NT2/D1 (cell line): ENCODE data around the gene TMEM52B.

ENCODE experiments used
- DNase-seq: peaks from one replicate; pipeline ENCODE4 v3.0.0-alpha.2; 2011; ENCODE audit warnings: low read depth, low spot score
- H3K27me3 ChIP-seq: 2 replicates; pipeline ENCODE4 v1.6.0; 2011; ENCODE audit warnings: mild to moderate bottlenecking; ENCODE audit not compliant: insufficient read length, insufficient read depth
- H3K36me3 ChIP-seq: 2 replicates; pipeline ENCODE4 v1.6.1; 2011; ENCODE audit warnings: mild to moderate bottlenecking, low read length, mixed read lengths; ENCODE audit not compliant: insufficient read depth, insufficient read length
- H3K4me1 ChIP-seq: 2 replicates; pipeline ENCODE4 v1.5.1; 2011; ENCODE audit not compliant: insufficient read depth, insufficient read length
- H3K4me3 ChIP-seq: 2 replicates; pipeline ENCODE4 v1.5.1; 2011; ENCODE audit warnings: low read depth; ENCODE audit not compliant: insufficient read length
- H3K9ac ChIP-seq: 2 replicates; pipeline ENCODE4 v1.6.0; 2011; ENCODE audit warnings: low read depth; ENCODE audit not compliant: insufficient read length
- H3K9me3 ChIP-seq: 2 replicates; pipeline ENCODE4 v1.5.1; 2011; ENCODE audit warnings: mild to moderate bottlenecking, low read length; ENCODE audit not compliant: insufficient read depth
- SUZ12 ChIP-seq: IDR thresholded peaks from 2 replicates; pipeline ENCODE4 v1.6.1; 2011; ENCODE audit not compliant: insufficient read length, insufficient read depth; ENCODE audit errors: extremely low read depth
- YY1 ChIP-seq: IDR thresholded peaks from 2 replicates; pipeline ENCODE4 v1.6.1; 2011; ENCODE audit not compliant: insufficient read length, insufficient read depth
- ZNF274 ChIP-seq: IDR thresholded peaks from 2 replicates; pipeline ENCODE4 v1.6.1; 2011; ENCODE audit warnings: mild to moderate bottlenecking, low read depth, low read length

Gene TMEM52B

DNA sequence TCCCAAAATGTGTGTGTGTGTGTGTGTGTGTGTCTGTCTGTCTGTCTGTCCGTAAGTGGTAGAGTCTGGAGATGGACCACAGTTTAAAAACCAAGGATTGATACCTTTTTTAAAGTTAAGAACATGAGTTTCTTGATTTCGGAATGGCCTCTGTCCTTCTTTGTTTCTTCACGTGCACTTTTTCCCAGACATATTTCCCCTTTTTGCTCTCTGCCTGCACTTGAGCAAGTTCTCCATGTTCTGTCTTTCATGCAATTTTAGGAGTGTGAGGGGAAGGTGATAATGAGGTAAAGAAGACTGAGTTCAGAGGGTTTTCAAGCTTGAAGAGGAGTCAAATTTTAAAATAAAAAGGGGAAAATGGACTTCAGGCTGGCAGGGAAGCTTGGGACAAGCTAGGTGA is 19.6 kb upstream of the TMEM52B start:
- Histone ChIP-seq H3K27me3 (no peaks in the 10 kb centered on the region), H3K4me3 (no peak overlapping the region), H3K36me3 (no peaks in the 10 kb centered on the region), H3K4me1 (no peaks in the 10 kb centered on the region), H3K9ac (no peak overlapping the region), H3K9me3 (no peaks in the 10 kb centered on the region)
- TF ChIP-seq ZNF274: no peak
- TF ChIP-seq YY1: no peak
- no peak for TF ChIP-seq SUZ12
- no peak for DNase-seq

DNA sequence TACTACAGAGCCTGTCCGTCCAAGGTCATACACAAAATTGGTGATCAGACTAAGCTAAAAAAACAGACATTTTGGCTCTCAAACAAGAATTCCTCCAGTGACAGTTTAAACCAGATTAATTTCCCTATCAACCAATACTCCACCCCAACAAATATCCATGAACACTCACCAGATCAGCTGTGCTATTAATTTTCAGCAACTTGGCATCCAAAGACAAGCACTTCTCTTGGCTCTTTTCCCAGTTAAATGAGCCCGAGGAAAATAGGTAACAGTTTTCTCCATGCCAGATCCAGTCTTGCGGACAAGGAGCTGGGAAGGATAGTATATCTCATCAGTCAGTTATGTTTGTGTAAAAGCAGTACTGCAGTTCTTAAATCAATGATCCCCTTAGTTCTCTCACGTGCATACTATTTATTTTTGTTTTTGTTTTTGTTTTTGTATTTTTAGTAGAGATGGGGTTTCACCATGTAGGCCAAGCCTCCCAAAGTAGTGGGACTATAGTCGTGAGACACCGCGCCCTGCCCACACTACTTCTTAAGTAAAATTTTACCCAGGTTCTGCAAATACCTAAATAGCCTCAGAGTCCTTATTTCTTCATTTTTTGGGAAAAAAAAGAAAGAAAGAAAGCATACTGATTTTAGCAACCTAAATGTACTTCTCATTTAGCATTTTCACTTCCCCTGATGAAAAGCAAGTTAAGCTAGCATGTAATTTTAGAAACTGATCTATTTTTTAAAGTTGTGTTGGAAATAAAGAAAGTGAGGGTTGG is 18.0 kb upstream of the TMEM52B start:
- Histone ChIP-seq H3K4me1 (no peaks in the 10 kb centered on the region), H3K4me3 (no peak overlapping the region), H3K36me3 (no peaks in the 10 kb centered on the region), H3K27me3 (no peaks in the 10 kb centered on the region), H3K9ac (no peak overlapping the region), H3K9me3 (no peaks in the 10 kb centered on the region)
- no peak for DNase-seq
- no peak for TF ChIP-seq ZNF274
- TF ChIP-seq YY1: no peak
- no peak for TF ChIP-seq SUZ12

DNA sequence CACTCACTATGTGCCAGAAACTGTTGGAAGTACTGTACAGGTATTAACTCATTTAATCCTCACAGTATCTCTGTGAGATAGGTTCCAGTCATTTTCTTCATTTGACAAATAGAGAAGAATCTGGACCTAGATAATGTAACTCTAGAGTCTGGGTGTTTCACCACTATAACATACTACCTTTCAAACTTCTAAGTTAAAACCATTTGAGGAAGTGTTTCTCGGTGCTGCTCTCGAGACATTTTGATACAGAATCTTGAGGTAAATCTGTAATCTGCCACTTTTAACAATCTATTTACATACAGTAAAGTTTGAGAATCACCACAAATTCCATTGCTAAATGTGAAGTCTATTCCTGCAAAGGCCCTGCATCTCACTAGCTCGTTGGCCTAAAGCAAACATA is 15.7 kb upstream of the TMEM52B start:
- Histone ChIP-seq H3K36me3 (no peaks in the 10 kb centered on the region), H3K4me3 (no peak overlapping the region), H3K4me1 (no peaks in the 10 kb centered on the region), H3K9me3 (no peaks in the 10 kb centered on the region), H3K9ac (no peak overlapping the region), H3K27me3 (no peaks in the 10 kb centered on the region)
- TF ChIP-seq ZNF274 (no peak), YY1 (no peak), SUZ12 (no peak)
- no peak for DNase-seq

DNA sequence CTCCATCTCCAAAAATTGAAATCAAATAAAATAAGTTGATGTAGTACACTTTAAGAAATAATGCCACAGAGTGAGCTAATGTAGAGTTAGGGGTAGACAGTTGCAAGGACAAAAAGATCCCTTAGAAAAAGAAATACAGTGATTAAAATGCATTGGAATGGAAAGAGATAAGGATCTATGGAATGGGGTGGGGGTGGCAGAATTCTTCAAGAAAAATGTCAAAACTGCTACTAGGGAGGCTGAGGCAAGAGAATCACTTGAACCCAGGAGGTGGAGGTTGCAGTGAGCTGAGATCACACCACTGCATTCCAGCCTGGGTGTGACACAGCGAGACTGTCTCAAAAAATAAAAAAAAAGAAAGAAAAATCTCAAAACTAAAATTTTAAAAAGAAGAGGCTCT is 13.4 kb upstream of the TMEM52B start:
- TF ChIP-seq ZNF274 (no peak), SUZ12 (no peak), YY1 (no peak)
- H3K27me3 ChIP-seq: no peaks in the 10 kb centered on the region
- no peak overlapping the region for H3K9ac ChIP-seq
- no peak overlapping the region for H3K4me3 ChIP-seq
- no peak for DNase-seq
- H3K4me1 ChIP-seq: no peaks in the 10 kb centered on the region
- H3K36me3 ChIP-seq: no peaks in the 10 kb centered on the region
- H3K9me3 ChIP-seq: no peaks in the 10 kb centered on the region

DNA sequence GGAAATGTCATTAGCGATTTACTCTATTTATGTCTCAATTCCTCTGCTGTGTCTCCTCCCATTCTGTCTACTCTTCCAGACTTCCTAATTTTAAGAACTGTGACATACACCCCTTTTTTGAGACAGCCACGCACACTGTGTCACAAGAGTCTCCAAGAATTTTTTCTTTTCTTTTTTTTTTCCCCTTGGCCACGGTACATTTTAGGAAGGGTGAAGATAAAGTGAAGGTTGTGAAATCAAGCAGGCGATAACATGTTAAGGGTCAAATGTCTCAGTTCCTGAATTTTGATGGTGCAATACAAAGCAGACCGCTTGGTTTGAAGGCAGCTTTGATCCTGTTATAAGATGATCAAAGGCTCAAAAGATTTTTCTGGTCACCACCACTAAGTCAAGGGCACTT is 11.2 kb upstream of the TMEM52B start:
- no peak overlapping the region for H3K9ac ChIP-seq
- H3K4me3 ChIP-seq: no peak overlapping the region
- DNase-seq: no peak
- H3K36me3 ChIP-seq: no peaks in the 10 kb centered on the region
- H3K4me1 ChIP-seq: no peaks in the 10 kb centered on the region
- H3K27me3 ChIP-seq: no peaks in the 10 kb centered on the region
- TF ChIP-seq ZNF274 (no peak), SUZ12 (no peak), YY1 (no peak)
- no peaks in the 10 kb centered on the region for H3K9me3 ChIP-seq

DNA sequence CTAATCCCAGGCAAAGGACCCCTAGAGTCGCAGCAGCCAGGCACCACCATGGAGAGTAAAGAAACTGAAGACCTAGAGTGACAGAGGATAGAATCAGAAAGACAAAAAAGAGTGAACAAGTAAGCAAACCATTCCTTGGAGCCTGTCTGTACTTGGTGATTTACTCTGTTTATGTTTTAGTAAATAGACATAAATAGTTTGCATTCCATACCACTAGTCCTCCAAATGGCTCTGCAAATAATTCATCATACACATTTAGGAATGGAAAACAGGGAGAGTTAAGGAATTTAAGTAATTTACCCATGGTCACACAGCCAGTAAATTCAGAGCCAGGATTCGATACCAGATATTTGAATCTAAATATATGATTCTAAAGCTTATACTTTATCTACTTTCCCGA is 9.7 kb upstream of the TMEM52B start:
- Histone ChIP-seq H3K9me3 (no peaks in the 10 kb centered on the region), H3K9ac (no peak overlapping the region), H3K4me1 (no peaks in the 10 kb centered on the region), H3K27me3 (no peaks in the 10 kb centered on the region), H3K36me3 (no peaks in the 10 kb centered on the region), H3K4me3 (no peak overlapping the region)
- TF ChIP-seq ZNF274: no peak
- no peak for TF ChIP-seq SUZ12
- TF ChIP-seq YY1: no peak
- no peak for DNase-seq

DNA sequence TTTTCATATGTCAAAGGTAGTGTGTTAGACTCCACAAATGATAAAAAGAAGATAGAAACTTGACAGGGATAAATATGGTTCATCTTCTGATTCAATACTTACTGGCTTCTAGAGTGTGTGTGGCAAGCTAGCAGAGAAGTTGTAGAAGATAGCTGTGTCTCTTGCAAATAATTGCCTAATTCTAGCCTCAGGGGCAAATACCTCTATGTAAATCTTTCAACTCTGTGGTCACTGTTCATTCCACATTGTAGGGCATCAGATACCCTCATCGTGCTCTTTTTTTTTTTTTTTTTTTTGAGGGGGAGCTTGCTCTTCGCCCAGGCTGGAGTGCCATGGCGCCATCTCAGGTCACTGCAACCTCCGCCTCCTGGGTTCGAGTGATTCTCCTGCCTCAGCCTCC is 8.6 kb upstream of the TMEM52B start:
- TF ChIP-seq SUZ12: no peak
- no peak for TF ChIP-seq ZNF274
- no peak for TF ChIP-seq YY1
- Histone ChIP-seq H3K27me3 (no peaks in the 10 kb centered on the region), H3K4me3 (no peak overlapping the region), H3K9ac (no peak overlapping the region), H3K4me1 (no peaks in the 10 kb centered on the region), H3K9me3 (no peaks in the 10 kb centered on the region), H3K36me3 (no peaks in the 10 kb centered on the region)
- DNase-seq: no peak
